HG03432 (cell line): ENCODE data around the gene KCNJ16.

ENCODE experiments used
- ATAC-seq: cut with Tn5 transposase; IDR thresholded peaks from one replicate; pipeline ENCODE4 v1.9.1; 2021; ENCODE audit warnings: mild to moderate bottlenecking, moderate library complexity; ENCODE audit not compliant: unreplicated experiment

Gene KCNJ16

DNA sequence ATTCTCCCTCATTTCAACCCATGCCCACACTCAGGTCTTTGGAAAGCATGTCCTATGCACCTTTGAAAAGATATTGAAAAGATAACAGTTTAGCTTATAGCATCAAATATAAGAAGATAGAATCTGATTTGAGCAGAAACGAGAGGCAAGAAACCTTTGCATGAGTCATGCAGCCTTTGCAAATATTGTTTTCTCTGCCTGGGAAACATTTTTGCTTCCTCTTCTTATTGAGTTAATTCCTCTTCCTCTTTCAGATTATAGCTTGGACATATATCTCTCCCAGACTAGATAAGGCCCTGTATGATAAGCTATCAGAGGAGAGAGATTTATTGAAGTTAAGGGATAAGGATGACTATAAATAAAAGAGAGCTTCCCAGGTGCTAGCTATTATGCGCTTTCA lies 48.2 kb downstream of the KCNJ16 start:
- ATAC-seq = no peak

DNA sequence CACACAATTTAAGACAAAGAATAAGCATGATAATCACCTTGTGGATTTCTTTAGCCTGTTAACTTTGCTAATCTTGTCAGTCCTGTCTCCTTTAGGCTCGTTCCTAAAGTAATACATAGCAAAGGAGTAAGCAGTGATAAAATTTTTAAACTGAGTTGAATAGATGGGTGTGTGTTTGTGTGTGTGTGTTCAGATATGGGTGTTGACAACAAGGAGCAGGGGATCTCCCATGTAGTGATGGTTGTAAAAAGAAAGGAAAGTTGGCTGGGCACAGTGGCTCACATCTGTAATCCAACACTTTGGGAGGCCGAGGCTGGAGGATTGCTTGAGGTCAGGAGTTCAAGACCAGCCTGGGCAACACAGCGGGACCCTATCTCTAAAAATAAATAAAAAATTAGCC lies 49.7 kb downstream of the KCNJ16 start:
- no peak for ATAC-seq

- ATAC-seq = no peak
Observed at GRCh38 chr17:70127221-70127873, 52.3 kb downstream of the KCNJ16 start.

DNA sequence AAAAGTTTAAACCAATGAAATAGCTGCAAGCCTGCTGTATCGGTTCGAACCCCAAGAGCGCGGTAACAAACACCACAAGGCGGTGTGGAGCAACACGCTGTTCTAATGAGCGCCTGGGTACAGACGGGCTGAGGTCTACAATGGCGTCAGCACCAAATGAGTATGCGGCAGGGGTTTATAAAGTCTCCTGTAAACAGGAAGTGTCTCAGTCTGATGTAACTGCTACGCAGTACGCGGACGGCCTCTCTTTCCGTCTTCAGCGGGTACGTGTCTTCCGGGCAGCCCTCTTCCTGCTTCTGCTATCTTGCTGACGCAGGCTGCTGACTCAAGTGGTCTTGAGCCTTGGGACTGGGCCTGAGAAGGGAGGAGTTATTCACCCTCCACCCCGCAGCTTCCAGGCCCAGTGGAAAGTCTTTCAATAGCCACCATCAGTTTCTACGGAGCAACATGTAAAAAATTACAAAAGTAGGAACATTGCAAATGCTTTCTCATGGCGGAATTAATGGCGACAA lies 53.8 kb downstream of the KCNJ16 start:
- no peak for ATAC-seq

GRCh38 chr17:70130289-70130688 lies 55.3 kb downstream of the KCNJ16 start:
- ATAC-seq = no peak

GRCh38 chr17:70132505-70132904 lies 57.5 kb downstream of the KCNJ16 start:
- no peak for ATAC-seq

GRCh38 chr17:70134042-70134441 lies 59.0 kb downstream of the KCNJ16 start:
- ATAC-seq = no peak

DNA sequence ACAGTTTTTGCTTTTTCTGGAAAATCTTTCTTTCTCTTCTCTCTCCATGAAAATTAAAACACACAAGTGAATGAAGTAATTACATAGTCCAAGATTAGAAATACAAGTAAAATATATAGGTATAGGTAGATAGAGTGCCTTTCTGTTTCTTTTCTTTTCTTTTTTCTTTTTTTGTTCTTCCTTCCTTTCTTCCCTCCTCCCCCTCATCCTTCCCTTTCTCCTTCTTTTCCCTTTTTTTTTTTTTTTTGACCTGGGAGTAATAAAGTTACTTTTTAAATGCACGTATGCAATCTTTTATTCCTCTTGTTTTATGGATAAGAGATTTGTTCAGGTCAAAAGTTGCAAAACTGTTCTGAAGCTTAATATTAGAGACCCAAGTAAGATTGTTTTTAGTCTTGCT lies 59.8 kb downstream of the KCNJ16 start:
- ATAC-seq = no peak

DNA sequence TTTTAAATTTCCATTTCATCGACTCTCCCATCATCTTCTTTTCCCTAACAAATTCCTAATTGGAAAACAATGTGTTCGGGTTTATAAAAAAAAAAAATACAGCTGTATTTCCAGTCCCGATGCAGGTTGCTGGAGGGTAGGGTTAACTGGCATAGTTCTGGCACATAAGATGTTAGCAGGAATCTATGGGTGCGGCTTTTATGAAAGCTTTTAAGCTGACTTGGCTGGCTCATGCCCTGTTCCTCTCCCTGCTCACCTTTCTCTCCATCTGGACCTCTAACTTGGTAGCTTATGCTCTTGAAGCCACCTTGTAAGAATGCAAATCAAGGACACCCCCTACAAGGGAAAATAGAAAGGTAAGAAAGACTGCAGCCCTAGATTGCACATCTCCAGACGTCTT lies 61.1 kb downstream of the KCNJ16 start:
- ATAC-seq = no peak

DNA sequence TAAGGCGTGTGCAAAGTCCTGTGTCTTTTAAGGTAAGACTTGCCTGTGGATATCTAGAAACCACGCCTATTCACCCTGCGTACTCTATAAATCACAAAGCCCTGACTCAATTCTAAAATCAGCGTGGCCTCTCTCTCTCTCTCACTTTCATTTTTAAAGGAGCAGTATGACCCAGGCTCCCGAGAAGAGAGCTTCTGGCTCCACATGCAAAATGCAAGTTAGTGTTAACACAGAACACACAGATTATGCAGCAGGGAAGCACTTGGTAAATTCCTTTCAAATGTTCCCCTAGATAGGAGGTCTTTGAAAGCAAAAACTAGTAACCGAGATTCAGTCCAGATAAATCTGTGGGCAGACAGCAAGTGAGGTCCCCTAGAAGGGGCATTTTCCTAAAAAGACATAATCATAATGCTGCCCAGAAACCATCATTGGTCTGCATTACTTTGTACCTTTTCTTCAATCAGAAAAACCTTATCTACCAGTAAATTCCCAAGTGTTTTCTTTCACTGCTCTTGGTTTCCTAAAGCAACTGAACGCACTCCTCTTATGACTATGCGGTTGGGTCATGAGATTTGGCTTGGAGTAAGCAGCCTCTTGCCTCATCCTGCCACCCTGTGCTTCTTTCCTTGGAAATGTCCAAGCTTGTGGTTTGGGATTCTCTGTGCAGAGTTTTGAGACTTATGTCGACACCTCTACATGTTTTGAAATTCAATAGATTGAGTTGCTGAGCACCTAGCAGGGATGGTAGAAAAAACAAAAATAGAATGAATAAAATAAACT lies 62.6 kb downstream of the KCNJ16 start:
- peak; percentile 100 for ATAC-seq

DNA sequence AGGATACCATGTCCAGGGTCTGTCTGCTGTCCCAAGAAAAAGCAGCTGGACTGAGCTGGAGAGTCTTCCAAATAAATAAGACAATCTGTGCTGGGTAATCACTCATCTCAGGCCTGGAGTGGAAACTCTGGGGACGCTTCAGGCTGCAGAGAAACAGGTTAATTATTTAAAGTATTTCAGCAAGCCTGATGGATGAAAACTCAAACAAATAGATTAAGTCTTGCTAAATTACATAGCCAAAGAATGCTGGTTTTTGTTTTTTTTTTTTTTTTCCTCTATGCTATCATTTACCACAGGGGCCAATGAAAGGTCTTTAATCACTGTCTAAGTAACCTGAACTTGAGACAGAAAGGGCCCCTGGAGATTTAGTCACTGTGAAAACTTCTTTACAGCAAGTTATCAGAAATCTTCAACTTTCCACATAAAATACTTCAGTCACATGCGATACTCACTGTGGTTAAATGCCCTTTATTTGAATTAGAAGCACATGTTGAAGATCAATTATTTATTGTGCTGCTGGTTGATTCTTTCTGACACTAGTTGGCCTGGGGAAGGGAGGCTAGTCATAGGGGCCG lies 63.4 kb downstream of the KCNJ16 start:
- no peak for ATAC-seq

DNA sequence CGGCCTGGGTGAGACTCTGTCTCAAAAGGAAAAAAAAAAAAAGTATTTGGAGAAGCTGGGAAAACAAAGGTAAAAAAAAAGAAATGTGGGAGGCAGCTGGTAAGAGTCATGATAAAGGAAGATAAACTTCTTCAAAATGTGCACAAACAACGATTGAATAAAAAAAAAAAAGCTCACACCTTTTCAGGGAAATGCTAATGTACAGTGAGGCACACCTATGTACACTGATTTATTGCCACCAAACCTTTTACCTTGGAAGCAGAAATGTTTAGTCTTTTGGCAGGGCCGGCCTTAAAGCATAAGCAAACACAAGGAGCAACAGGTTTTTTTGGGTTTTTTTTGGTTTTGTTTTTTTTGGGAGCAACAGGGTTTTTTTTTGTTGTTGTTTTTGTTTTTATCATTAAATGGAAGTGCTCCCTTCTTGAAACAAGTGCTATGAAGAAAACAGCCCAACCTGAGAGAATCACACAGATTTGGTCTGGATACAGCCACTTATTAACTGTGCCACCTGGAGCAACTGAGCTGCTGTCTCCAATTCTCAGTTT lies 64.5 kb downstream of the KCNJ16 start:
- no peak for ATAC-seq

- ATAC-seq = no peak
Observed at GRCh38 chr17:70144260-70144846, 69.3 kb downstream of the KCNJ16 start.

DNA sequence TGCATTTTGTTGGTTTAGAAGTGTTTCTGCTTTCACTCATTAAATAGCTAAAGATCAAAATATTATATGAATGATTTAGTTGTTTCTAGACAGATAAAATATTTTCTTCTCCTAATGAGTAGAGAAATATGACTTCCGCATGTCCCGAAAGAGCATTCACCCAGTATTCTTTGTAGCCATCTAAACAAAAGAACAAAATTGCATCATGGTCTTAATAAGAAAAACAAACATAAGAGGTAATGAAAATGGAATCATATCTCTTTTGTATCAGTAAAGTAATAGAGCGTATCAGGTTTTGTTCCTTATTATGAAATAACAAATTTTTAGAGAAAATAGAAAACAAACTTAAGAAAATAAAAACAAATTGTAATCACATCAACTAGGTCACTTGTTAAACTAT lies 78.2 kb downstream of the KCNJ16 start:
- no peak for ATAC-seq

DNA sequence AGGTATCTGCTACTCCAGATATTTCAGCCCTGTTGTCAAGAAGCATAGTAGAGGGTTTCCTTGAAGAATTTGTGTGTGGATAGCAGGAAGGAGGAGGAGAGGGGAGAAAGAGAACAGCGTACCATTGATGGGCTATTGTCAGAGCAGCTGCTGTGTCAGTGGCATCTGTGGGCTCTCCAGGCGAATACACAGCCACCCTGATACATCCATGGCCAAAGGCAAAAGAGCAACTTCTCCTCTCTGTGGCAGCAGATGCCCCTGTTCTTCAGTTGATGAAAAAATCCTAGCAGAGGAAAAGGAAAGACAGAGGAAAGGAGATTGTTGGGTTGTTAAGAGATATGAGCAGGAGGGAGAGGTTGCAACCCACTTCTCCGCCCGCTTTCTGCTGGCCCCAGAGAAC lies 82.1 kb downstream of the KCNJ16 start:
- ATAC-seq = no peak

GRCh38 chr17:70158180-70158579 lies 83.2 kb downstream of the KCNJ16 start:
- no peak for ATAC-seq

DNA sequence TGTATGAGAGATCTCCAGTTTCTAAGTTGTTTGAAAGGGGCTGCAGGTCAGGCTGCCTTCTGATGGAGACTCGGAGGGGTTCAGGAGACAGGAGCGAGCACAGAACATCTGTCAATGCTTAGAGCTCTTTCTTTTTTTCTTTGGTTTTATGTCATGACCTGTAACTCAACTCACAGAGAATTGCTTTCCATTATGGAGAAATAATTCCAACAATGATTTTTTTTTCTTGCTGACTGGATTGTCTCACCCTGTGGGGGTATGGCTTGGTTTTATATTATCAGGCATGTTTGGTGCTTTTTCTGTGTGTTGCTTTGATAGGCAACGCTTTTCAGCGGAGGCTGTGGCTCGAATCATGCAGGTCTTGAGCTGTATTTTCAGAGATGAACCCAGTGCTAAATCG lies 83.6 kb downstream of the KCNJ16 start:
- no peak for ATAC-seq

- ATAC-seq = no peak
Observed at GRCh38 chr17:70159980-70160379, 85.0 kb downstream of the KCNJ16 start.

- ATAC-seq = no peak
Observed at GRCh38 chr17:70161519-70161918, 86.5 kb downstream of the KCNJ16 start.

DNA sequence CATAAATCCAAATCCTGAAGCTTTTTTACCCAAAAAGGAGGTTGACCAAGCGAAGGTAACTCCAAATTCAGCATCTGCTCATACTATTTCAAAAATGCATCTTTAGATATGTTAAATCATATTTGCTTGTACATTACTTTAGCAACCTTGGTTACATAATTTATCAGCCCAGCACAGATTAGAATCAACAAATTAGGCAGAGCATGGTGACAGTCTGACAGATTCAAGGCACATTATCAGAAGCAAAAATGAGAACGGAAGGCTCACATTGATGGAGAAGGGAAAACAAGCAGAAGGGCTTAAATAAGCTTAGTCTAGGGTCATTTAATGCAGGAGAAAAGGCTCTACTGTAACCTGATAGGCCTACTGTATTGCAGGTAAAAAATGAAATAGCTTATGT lies 90.4 kb downstream of the KCNJ16 start:
- no peak for ATAC-seq

- ATAC-seq = no peak
Observed at GRCh38 chr17:70166615-70167014, 91.6 kb downstream of the KCNJ16 start.
